Tibial nerve (tissue), 4 donors: ENCODE results near the gene CAPN3. TPM values are rescaled to one million over a fixed set of nuclear protein-coding genes. Genes with fewer than 3 reads are reported as not detected.

Experiments
- DNase-seq, 2 donors: peaks; one replicate each; pipeline ENCODE4 v3.0.0-alpha.2; 2019; ENCODE audit warnings: low spot score in 2 of 2
- H3K27ac ChIP-seq, 4 donors: fragments of 200-600 bp; sonication (generic) in 3 of 4; one replicate each; pipeline ENCODE4 v1.5.1; 2017 to 2019; ENCODE audit warnings: mild to moderate bottlenecking in 1 of 4
- H3K27me3 ChIP-seq, 2 donors: fragments of 200-600 bp; sonication (generic) in 1 of 2; one replicate each; pipeline versions ENCODE4 v1.5.1 to v1.6.0; 2017 to 2019
- H3K36me3 ChIP-seq, 3 donors: fragments of 200-600 bp; sonication (generic); one replicate each; pipeline ENCODE4 v1.5.1; 2018 to 2019
- H3K4me1 ChIP-seq, 4 donors: fragments of 200-600 bp; sonication (generic) in 3 of 4; one replicate each; pipeline ENCODE4 v1.5.1; 2017 to 2019
- H3K4me3 ChIP-seq, 4 donors: fragments of 200-600 bp; sonication (generic) in 3 of 4; one replicate each; pipeline ENCODE4 v1.5.1; 2017 to 2019; ENCODE audit warnings: mild to moderate bottlenecking in 1 of 4, moderate library complexity in 1 of 4
- H3K9me3 ChIP-seq, 4 donors: fragments of 200-600 bp; sonication (generic) in 3 of 4; one replicate each; pipeline ENCODE4 v1.5.1; 2017 to 2019
- CTCF ChIP-seq, 5 experiments: fragments of 200-600 bp in 3 of 5; fragments of 450-650 bp in 2 of 5; sonication (generic) in 3 of 5; IDR thresholded peaks; one replicate each; pipeline ENCODE4 v1.5.1; 2016 to 2019; ENCODE audit warnings: antibody characterized with exemption in 5 of 5, mild to moderate bottlenecking in 3 of 5, moderate library complexity in 2 of 5
- EP300 ChIP-seq, 2 donors: sonication (generic); formaldehyde crosslinking; IDR thresholded peaks; one replicate each; pipeline ENCODE4 v1.6.1; 2017; ENCODE audit warnings: antibody characterized with exemption in 2 of 2, mild to moderate bottlenecking in 1 of 2
- POLR2A ChIP-seq, 2 donors: fragments of 450-650 bp; IDR thresholded peaks; one replicate each; pipeline ENCODE4 v1.6.1; 2017; ENCODE audit warnings: antibody characterized with exemption in 2 of 2, mild to moderate bottlenecking in 2 of 2, moderate library complexity in 2 of 2
- WGBS, 2 donors: methylation state at CpG; one replicate each; pipeline ENCODE4 v1.1.5; 2018; 5-methylcytosine and 5-hydroxymethylcytosine counted together
- total RNA-seq, 4 donors: library from RNA; depleted of rRNA; stranded (reverse); fragments of >200 nt; gene quantifications; one replicate each; pipeline ENCODE4 v1.1.0, GENCODE V29; 2016

CAPN3 gene
- total RNA-seq, 4 donors from 2014 or later = 16.1 to 34.9 (median 30.7) TPM

GRCh38 chr15:42345504-42345903 is 13.8 kb upstream of the CAPN3 start:
- H3K4me3 ChIP-seq = no peak overlapping the region
- TF ChIP-seq POLR2A (IDR thresholded peaks at IDR 0.05) (no peak), CTCF (IDR thresholded peaks at IDR 0.05) (no peak), EP300 (IDR thresholded peaks at IDR 0.05) (no peak)
- peaks cover 0 to 96% (median 0%) of the 10 kb centered on the region in 3 donors for H3K36me3 ChIP-seq
- no peaks in the 10 kb centered on the region for H3K27me3 ChIP-seq
- H3K27ac ChIP-seq = peak overlapping the region in 2 of 4 donors; percentile 52 to 74
- DNase-seq = no peak
- 91 to 94% methylated on average over 3 of the region's 3 CpGs for WGBS, 2 donors
- H3K9me3 ChIP-seq = no peaks in the 10 kb centered on the region
- H3K4me1 ChIP-seq = peaks cover 0 to 6% (median 0%) of the 10 kb centered on the region in 4 donors

GRCh38 chr15:42348083-42348482 is 11.2 kb upstream of the CAPN3 start:
- Histone ChIP-seq H3K36me3 (peaks cover 0 to 96% (median 0%) of the 10 kb centered on the region in 3 donors), H3K9me3 (no peaks in the 10 kb centered on the region), H3K4me1 (peaks cover 0 to 6% (median 0%) of the 10 kb centered on the region in 4 donors), H3K4me3 (no peak overlapping the region), H3K27ac (no peak overlapping the region), H3K27me3 (no peaks in the 10 kb centered on the region)
- 82 to 92% methylated on average over 5 of the region's 5 CpGs for WGBS, 2 donors
- no peak for TF ChIP-seq EP300 (IDR thresholded peaks at IDR 0.05)
- no peak for TF ChIP-seq CTCF (IDR thresholded peaks at IDR 0.05)
- TF ChIP-seq POLR2A (IDR thresholded peaks at IDR 0.05) = no peak
- DNase-seq = no peak

- Histone ChIP-seq H3K36me3 (peaks cover 0 to 96% (median 0%) of the 10 kb centered on the region in 3 donors), H3K4me3 (no peak overlapping the region), H3K27me3 (no peaks in the 10 kb centered on the region), H3K9me3 (no peaks in the 10 kb centered on the region), H3K27ac (no peak overlapping the region), H3K4me1 (peaks cover 0 to 4% (median 0%) of the 10 kb centered on the region in 4 donors)
- TF ChIP-seq POLR2A (IDR thresholded peaks at IDR 0.05) (no peak), EP300 (IDR thresholded peaks at IDR 0.05) (no peak), CTCF (IDR thresholded peaks at IDR 0.05) (no peak)
- no peak for DNase-seq
- 88 to 91% methylated on average over 2 of the region's 2 CpGs for WGBS, 2 donors
Measured at GRCh38 chr15:42349186-42349585, 10.1 kb upstream of the CAPN3 start.

- no peak overlapping the region for H3K4me3 ChIP-seq
- no peaks in the 10 kb centered on the region for H3K4me1 ChIP-seq
- H3K27me3 ChIP-seq = no peaks in the 10 kb centered on the region
- H3K36me3 ChIP-seq = peaks cover 0 to 88% (median 0%) of the 10 kb centered on the region in 3 donors
- WGBS, 2 donors = 64 to 68% methylated on average over 7 of the region's 7 CpGs
- H3K27ac ChIP-seq = no peak overlapping the region
- no peak for DNase-seq
- H3K9me3 ChIP-seq = no peaks in the 10 kb centered on the region
- no peak for TF ChIP-seq CTCF (IDR thresholded peaks at IDR 0.05)
- TF ChIP-seq EP300 (IDR thresholded peaks at IDR 0.05) = no peak
- TF ChIP-seq POLR2A (IDR thresholded peaks at IDR 0.05) = no peak
Measured at GRCh38 chr15:42352401-42352800, 6.9 kb upstream of the CAPN3 start.

GRCh38 chr15:42353061-42353460 is 6.2 kb upstream of the CAPN3 start:
- Histone ChIP-seq H3K27ac (no peak overlapping the region), H3K4me1 (no peaks in the 10 kb centered on the region), H3K9me3 (no peaks in the 10 kb centered on the region), H3K27me3 (no peaks in the 10 kb centered on the region), H3K4me3 (no peak overlapping the region), H3K36me3 (peaks cover 0 to 90% (median 0%) of the 10 kb centered on the region in 3 donors)
- no peak for DNase-seq
- WGBS, 2 donors = 83 to 85% methylated on average over 6 of the region's 6 CpGs
- TF ChIP-seq EP300 (IDR thresholded peaks at IDR 0.05) = no peak
- TF ChIP-seq POLR2A (IDR thresholded peaks at IDR 0.05) = no peak
- TF ChIP-seq CTCF (IDR thresholded peaks at IDR 0.05) = no peak
